Smooth muscle cell (in vitro differentiated cells): ENCODE data around the gene MIF4GD. TPM values are rescaled to one million over a fixed set of nuclear protein-coding genes. Genes with fewer than 3 reads are reported as not detected.
A peak's percentile ranks its signal among the peaks of the same experiment; 100 is the strongest.
"Not testable (repeated sequence)": the region's sequence is repeated elsewhere in the genome, so short reads cannot be mapped to it uniquely, and the experiment has no call there.

ENCODE experiments used
- DNase-seq: peaks from one replicate; lab custom pipeline; 2025; ENCODE audit not compliant: unreplicated experiment; lab: John Stamatoyannopoulos, UW
- H2AFZ ChIP-seq: fragments of 200-600 bp; sonication (generic); 2 replicates; pipeline ENCODE4 v1.6.0; 2016; ENCODE audit warnings: antibody characterized with exemption, low read depth, mild to moderate bottlenecking
- H3F3A ChIP-seq: fragments of 200-600 bp; sonication (generic); 2 replicates; pipeline ENCODE4 v1.6.0; 2017; ENCODE audit warnings: antibody characterized with exemption, low read depth
- H3K27ac ChIP-seq: fragments of 200-600 bp; sonication (generic); 2 replicates; pipeline ENCODE4 v1.5.1; 2016; ENCODE audit warnings: low read depth, mild to moderate bottlenecking
- H3K27me3 ChIP-seq: fragments of 200-600 bp; sonication (generic); 2 replicates; pipeline ENCODE4 v1.6.1; 2016; ENCODE audit warnings: low read depth, mild to moderate bottlenecking
- H3K36me3 ChIP-seq: fragments of 200-600 bp; sonication (generic); 2 replicates; pipeline ENCODE4 v1.5.1; 2016; ENCODE audit warnings: low read depth
- H3K4me1 ChIP-seq: fragments of 200-600 bp; sonication (generic); 2 replicates; pipeline ENCODE4 v1.5.1; 2016; ENCODE audit warnings: low read depth
- H3K4me2 ChIP-seq: fragments of 200-600 bp; sonication (generic); 2 replicates; pipeline ENCODE4 v1.6.0; 2016; ENCODE audit warnings: mild to moderate bottlenecking
- H3K4me3 ChIP-seq: fragments of 200-600 bp; sonication (generic); 2 replicates; pipeline ENCODE4 v1.5.1; 2016; ENCODE audit warnings: mild to moderate bottlenecking
- H3K79me2 ChIP-seq: fragments of 200-600 bp; sonication (generic); 2 replicates; pipeline ENCODE4 v1.6.0; 2016; ENCODE audit warnings: low read depth, mild to moderate bottlenecking
- H3K9ac ChIP-seq: fragments of 200-600 bp; sonication (generic); 2 replicates; pipeline ENCODE4 v1.6.0; 2016; ENCODE audit warnings: low read depth
- H3K9me3 ChIP-seq: fragments of 200-600 bp; sonication (generic); replicated peaks from 2 replicates; pipeline ENCODE4 v1.5.1; 2016; ENCODE audit warnings: low read depth
- H4K20me1 ChIP-seq: fragments of 200-600 bp; sonication (generic); 2 replicates; pipeline ENCODE4 v1.6.0; 2016; ENCODE audit warnings: low read depth
- WGBS: methylation state at CpG from one replicate; pipeline ENCODE4 v1.1.7; 2016; ENCODE audit warnings: low lambda C conversion rate; 5-methylcytosine and 5-hydroxymethylcytosine counted together
- polyA plus RNA-seq: library from polyadenylated mRNA; unstranded; fragments of >200 nt; fragmentation: Nextera tagmentation; extraction: Ambion mirVana; gene quantifications from 2 replicates; pipeline ENCODE4 v1.2.1, GENCODE V29; 2016
- total RNA-seq: library from RNA; depleted of rRNA; stranded (reverse); fragments of >200 nt; gene quantifications from 2 replicates; pipeline ENCODE4 v1.2.3, GENCODE V29; 2014
- TF ChIP-seq, protein P1 (sequence below): fragments of 200-600 bp; sonication (generic); IDR thresholded peaks from 2 replicates; pipeline ENCODE4 v1.5.1; 2017; ENCODE audit warnings: borderline replicate concordance, mild to moderate bottlenecking, antibody characterized with exemption; ENCODE audit not compliant: insufficient read depth, poor library complexity, severe bottlenecking

Gene MIF4GD
- total and polyA plus RNA-seq, 2 experiments from 2014 or later, result 5.3 to 17.0 TPM

DNA sequence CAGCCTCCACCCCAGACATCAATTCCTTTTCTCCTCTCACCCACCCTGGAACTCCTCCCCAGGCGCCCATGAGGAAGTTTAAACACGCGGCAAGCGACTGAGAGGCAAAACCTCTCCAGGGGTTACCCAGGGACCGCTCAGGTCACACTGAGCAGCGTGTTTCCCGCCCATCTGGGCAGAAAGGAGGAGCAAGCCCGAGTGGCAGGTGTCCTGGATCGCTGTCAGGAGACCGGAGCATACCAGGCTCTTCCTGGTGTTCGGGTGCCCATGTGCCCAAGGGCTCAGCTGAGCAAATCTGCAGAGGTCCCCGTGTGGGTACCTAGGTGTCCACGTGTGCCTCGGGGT is 17.7 kb upstream of the MIF4GD start:
- WGBS, result under 1% methylated on average over 14 of the region's 14 CpGs
- H3K27me3 ChIP-seq, result no peaks in the 10 kb centered on the region
- peak overlapping the region; percentile 48 for H2AFZ ChIP-seq
- H3K79me2 ChIP-seq, result no peaks in the 10 kb centered on the region
- TF ChIP-seq, protein P1, sequence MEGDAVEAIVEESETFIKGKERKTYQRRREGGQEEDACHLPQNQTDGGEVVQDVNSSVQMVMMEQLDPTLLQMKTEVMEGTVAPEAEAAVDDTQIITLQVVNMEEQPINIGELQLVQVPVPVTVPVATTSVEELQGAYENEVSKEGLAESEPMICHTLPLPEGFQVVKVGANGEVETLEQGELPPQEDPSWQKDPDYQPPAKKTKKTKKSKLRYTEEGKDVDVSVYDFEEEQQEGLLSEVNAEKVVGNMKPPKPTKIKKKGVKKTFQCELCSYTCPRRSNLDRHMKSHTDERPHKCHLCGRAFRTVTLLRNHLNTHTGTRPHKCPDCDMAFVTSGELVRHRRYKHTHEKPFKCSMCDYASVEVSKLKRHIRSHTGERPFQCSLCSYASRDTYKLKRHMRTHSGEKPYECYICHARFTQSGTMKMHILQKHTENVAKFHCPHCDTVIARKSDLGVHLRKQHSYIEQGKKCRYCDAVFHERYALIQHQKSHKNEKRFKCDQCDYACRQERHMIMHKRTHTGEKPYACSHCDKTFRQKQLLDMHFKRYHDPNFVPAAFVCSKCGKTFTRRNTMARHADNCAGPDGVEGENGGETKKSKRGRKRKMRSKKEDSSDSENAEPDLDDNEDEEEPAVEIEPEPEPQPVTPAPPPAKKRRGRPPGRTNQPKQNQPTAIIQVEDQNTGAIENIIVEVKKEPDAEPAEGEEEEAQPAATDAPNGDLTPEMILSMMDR, result no peak
- no peaks in the 10 kb centered on the region for H3K36me3 ChIP-seq
- no peaks in the 10 kb centered on the region for H3K9me3 ChIP-seq
- H4K20me1 ChIP-seq, result no peaks in the 10 kb centered on the region
- peak overlapping the region; percentile 84 for H3K4me2 ChIP-seq
- no peaks in the 10 kb centered on the region for H3F3A ChIP-seq
- H3K4me1 ChIP-seq, result no peaks in the 10 kb centered on the region
- DNase-seq, result no peak
- peak overlapping the region; percentile 71 for H3K4me3 ChIP-seq
- H3K27ac ChIP-seq, result no peak overlapping the region
- H3K9ac ChIP-seq, result peak overlapping the region; percentile 28

DNA sequence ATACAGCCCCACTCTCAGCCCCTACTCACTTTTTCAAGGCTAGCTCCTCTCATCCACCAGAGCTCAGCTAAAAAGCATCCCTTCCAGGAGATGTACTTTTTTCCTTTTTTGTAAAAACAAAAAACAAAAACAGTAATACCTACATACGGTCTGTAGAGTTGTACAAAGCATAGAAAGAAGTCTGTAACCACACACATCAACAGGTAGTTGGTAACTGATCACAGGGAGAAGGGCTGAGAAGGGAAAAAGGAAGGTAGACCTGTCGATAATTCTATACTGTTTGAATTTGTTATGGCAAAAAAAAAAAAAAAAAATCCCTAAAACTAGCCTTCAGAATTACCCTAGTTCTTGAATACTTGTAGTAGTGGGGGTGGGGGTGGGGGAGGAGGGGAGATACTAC is 17.3 kb upstream of the MIF4GD start:
- Histone ChIP-seq H3K4me2 (peak overlapping the region; percentile 84), H2AFZ (no peak overlapping the region), H3K27ac (no peak overlapping the region), H3K36me3 (no peaks in the 10 kb centered on the region), H3K79me2 (no peaks in the 10 kb centered on the region), H3F3A (no peaks in the 10 kb centered on the region), H3K4me3 (peak overlapping the region; percentile 71), H3K27me3 (no peaks in the 10 kb centered on the region), H3K9ac (no peak overlapping the region), H3K4me1 (no peaks in the 10 kb centered on the region), H3K9me3 (no peaks in the 10 kb centered on the region), H4K20me1 (no peaks in the 10 kb centered on the region)
- TF ChIP-seq, protein P1, result no peak
- DNase-seq, result no peak
- 59% methylated on average over 2 of the region's 2 CpGs for WGBS

DNA sequence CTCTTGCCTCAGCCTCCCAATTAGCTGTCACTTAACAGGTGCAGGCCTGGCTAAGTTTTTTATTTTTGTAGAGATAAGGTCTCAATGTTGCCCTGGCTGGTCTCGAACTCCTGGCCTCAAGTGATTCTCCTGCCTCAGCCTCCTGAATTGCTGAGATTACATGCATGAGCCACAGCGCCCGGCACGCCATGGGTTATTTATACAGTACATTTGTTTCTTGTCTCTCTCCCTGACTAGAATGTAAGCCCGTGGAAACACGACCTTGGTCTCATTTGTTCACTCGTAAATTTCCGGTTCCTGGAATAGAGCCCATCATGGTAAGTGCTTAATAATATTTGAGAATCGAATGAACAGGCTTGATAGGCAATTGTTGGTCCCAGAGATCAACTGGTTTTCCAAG is 16.2 kb upstream of the MIF4GD start:
- no peak overlapping the region for H3K9ac ChIP-seq
- H3K79me2 ChIP-seq, result no peaks in the 10 kb centered on the region
- no peaks in the 10 kb centered on the region for H3F3A ChIP-seq
- H3K4me1 ChIP-seq, result no peaks in the 10 kb centered on the region
- no peak for DNase-seq
- no peak overlapping the region for H3K27ac ChIP-seq
- WGBS, result 96% methylated on average over 9 of the region's 9 CpGs
- TF ChIP-seq, protein P1, result no peak
- H3K36me3 ChIP-seq, result no peaks in the 10 kb centered on the region
- no peak overlapping the region for H3K4me3 ChIP-seq
- H2AFZ ChIP-seq, result no peak overlapping the region
- H3K9me3 ChIP-seq, result no peaks in the 10 kb centered on the region
- no peaks in the 10 kb centered on the region for H4K20me1 ChIP-seq
- H3K27me3 ChIP-seq, result no peaks in the 10 kb centered on the region
- no peak overlapping the region for H3K4me2 ChIP-seq

DNA sequence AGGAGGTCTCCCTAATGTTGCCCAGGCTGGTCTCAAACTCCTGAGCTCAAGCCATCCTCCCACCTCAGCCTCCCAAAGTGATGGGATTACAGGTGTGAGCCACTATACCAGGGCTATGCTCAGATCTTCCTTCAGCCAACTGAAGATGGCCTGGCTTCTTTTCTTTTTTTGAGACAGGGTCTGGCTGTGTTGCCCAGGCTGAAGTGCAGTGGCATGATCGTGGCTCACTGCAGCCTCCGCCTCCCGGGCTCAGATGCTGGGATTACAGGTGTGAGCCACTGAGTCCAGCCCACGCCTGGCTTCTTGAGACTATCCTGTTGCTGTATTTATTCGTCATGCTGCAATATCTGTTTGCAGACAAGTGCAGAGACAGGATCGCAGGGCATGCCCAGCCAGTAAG is 14.1 kb upstream of the MIF4GD start:
- no peaks in the 10 kb centered on the region for H4K20me1 ChIP-seq
- H3F3A ChIP-seq, result no peaks in the 10 kb centered on the region
- H2AFZ ChIP-seq, result no peak overlapping the region
- H3K4me2 ChIP-seq, result no peak overlapping the region
- no peak overlapping the region for H3K27ac ChIP-seq
- H3K4me1 ChIP-seq, result no peaks in the 10 kb centered on the region
- WGBS, result 89% methylated on average over 6 of the region's 6 CpGs
- no peak overlapping the region for H3K4me3 ChIP-seq
- H3K36me3 ChIP-seq, result no peaks in the 10 kb centered on the region
- TF ChIP-seq, protein P1, result no peak
- no peak for DNase-seq
- no peaks in the 10 kb centered on the region for H3K79me2 ChIP-seq
- no peak overlapping the region for H3K9ac ChIP-seq
- H3K27me3 ChIP-seq, result no peaks in the 10 kb centered on the region
- H3K9me3 ChIP-seq, result no peaks in the 10 kb centered on the region

DNA sequence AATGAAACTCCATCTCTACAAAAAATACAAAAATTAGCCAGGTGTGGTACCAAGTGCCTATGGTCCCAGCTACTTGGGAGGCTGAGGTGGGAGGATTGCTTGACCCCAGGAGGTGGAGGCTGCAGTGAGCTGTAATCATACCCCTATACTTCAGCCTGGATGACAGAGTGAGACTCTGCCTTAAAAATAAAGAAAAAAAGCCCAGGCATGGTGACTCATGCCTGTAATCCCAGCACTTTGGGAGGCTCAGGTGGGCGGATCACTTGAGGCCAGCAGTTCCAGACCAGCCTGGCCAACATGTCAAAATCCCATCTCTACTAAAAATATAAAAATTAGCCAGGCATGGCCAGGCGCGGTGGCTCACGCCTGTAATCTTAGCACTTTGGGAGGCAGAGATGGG is 9.2 kb upstream of the MIF4GD start:
- H3K36me3 ChIP-seq, H3K9me3 ChIP-seq, H3F3A ChIP-seq, H4K20me1 ChIP-seq, H3K27me3 ChIP-seq, H3K79me2 ChIP-seq, H3K27ac ChIP-seq, H3K4me1 ChIP-seq, H3K4me2 ChIP-seq, H3K9ac ChIP-seq, H2AFZ ChIP-seq, H3K4me3 ChIP-seq, DNase-seq: not testable (repeated sequence)
- WGBS, result 97% methylated on average over 4 of the region's 4 CpGs
